ENCODE data around the gene RASGRP4.

GRCh38 chr19:38445362-38445761 is 19.3 kb upstream of the RASGRP4 start:
- TF ChIP-seq EZH2 (IDR thresholded peaks at IDR 0.05; ENCODE audit: insufficient read depth, low read length) (no peak), CTCF (IDR thresholded peaks at IDR 0.05; ENCODE audit: insufficient read depth, low read depth, low read length) (no peak)
